Astrocyte (in vitro differentiated cells and primary cell): Measurements from ENCODE around the gene RNF144A.

ENCODE experiments used
- CTCF ChIP-seq: IDR thresholded peaks from 2 replicates; pipeline ENCODE4 v1.5.1; 2011; ENCODE audit warnings: low read depth, mild to moderate bottlenecking, inconsistent platforms, low read length, moderate library complexity; ENCODE audit not compliant: insufficient read depth
- EZH2 ChIP-seq: IDR thresholded peaks from 2 replicates; pipeline ENCODE4 v1.6.1; 2012; ENCODE audit warnings: mild to moderate bottlenecking, low read length, inconsistent platforms; ENCODE audit not compliant: insufficient read depth

GRCh38 chr2:6905668-6906067 lies 11.5 kb upstream of the RNF144A start:
- no peak for TF ChIP-seq CTCF
- no peak for TF ChIP-seq EZH2
